Fibroblast of skin of left quadriceps (primary cell): ENCODE measurements around the gene WFIKKN1.

Experiments
- DNase-seq, 2 experiments: peaks; one replicate each; pipeline ENCODE4 v3.0.0-alpha.2; 2013; ENCODE audit warnings: low read depth in 2 of 2

WFIKKN1 gene

GRCh38 chr16:624526-625070 is 6.2 kb upstream of the WFIKKN1 start:
- DNase-seq = no peak

GRCh38 chr16:625117-625976 is 5.4 kb upstream of the WFIKKN1 start:
- DNase-seq = no peak

GRCh38 chr16:625977-626765 is 4.6 kb upstream of the WFIKKN1 start:
- no peak for DNase-seq

GRCh38 chr16:626787-627453 is 3.9 kb upstream of the WFIKKN1 start:
- DNase-seq = peak; percentile 75 to 77

GRCh38 chr16:627454-628239 is 3.1 kb upstream of the WFIKKN1 start:
- no peak for DNase-seq

- DNase-seq = no peak
These were observed 2.3 kb upstream of the WFIKKN1 start for GRCh38 chr16:628321-629061.

GRCh38 chr16:629185-629832 is 1.5 kb upstream of the WFIKKN1 start:
- DNase-seq = no peak

GRCh38 chr16:629833-630248 is 944 bp upstream of the WFIKKN1 start:
- no peak for DNase-seq

GRCh38 chr16:630249-630814 is 453 bp upstream of the WFIKKN1 start:
- no peak for DNase-seq

- no peak for DNase-seq
These were observed 1.1 kb downstream of the WFIKKN1 start for GRCh38 chr16:631808-632358.

- no peak for DNase-seq
These were observed 1.9 kb downstream of the WFIKKN1 start for GRCh38 chr16:632486-633335.

- DNase-seq = no peak
These were observed 2.7 kb downstream of the WFIKKN1 start for GRCh38 chr16:633336-634050.

GRCh38 chr16:634051-634670 is 3.4 kb downstream of the WFIKKN1 start:
- DNase-seq = no peak

GRCh38 chr16:634996-635395 is 4.2 kb downstream of the WFIKKN1 start:
- DNase-seq = no peak

GRCh38 chr16:635573-636205 is 4.9 kb downstream of the WFIKKN1 start:
- DNase-seq = no peak

- peak; percentile 82 to 84 for DNase-seq
These were observed 5.7 kb downstream of the WFIKKN1 start, which contains the start of gene METTL26 for GRCh38 chr16:636206-637080. METTL26 (minus strand) TSS chr16:636305; CDS start chr16:636290, 15 bp downstream.
